Measurements from ENCODE around the gene RBM23. TPM values are rescaled to one million over a fixed set of nuclear protein-coding genes. Genes with fewer than 3 reads are reported as not detected.

RBM23 gene
- polyA plus RNA-seq, 3 donors, result 76.7 to 89.7 (median 85.7) TPM

- peaks cover 57 to 67% of the 10 kb centered on the region in 2 donors for H3K36me3 ChIP-seq (replicated peaks in 1 of 2; ENCODE audit: control insufficient read depth in 1 of 2, insufficient read depth in 2 of 2, low read length in 2 of 2)
- peaks cover 58 to 67% of the 10 kb centered on the region in 2 donors for H3K36me3 Mint-ChIP-seq
- peaks cover 31% of the 10 kb centered on the region for H3K4me1 Mint-ChIP-seq
Observed at GRCh38 chr14:22875748-22876319, 43.1 kb downstream of the RBM23 start.

DNA sequence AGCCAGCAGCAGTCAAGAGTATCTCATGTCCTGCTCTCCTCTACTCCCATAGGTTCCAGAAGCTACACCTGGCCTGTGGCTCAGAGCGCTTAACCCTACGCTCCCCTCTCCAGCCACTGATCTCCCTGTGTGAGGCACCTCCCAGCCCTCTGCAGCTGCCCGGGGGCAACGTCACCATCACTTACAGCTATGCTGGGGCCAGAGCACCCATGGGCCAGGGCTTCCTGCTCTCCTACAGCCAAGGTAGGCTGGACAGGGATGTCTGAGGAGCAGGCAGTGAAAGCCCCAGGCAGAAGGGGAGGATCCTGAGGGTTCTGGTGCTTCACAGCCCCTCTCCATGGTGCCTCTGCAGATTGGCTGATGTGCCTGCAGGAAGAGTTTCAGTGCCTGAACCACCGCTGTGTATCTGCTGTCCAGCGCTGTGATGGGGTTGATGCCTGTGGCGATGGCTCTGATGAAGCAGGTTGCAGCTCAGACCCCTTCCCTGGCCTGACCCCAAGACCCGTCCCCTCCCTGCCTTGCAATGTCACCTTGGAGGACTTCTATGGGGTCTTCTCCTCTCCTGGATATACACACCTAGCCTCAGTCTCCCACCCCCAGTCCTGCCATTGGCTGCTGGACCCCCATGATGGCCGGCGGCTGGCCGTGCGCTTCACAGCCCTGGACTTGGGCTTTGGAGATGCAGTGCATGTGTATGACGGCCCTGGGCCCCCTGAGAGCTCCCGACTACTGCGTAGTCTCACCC lies 43.8 kb downstream of the RBM23 start:
- no peak overlapping the region for H3K27ac ChIP-seq (ENCODE audit: low read depth in 1 of 2, low read length in 2 of 2)

More at GRCh38 chr14:22875748-22876319, 43.1 kb downstream of the RBM23 start:
- Mint-ChIP-seq H3K4me3 (no peak overlapping the region), H3K27ac (no peak overlapping the region), H3K27me3 (ENCODE audit: low read depth in 3 of 3) (peaks cover 0 to 4% (median 0%) of the 10 kb centered on the region in 3 donors), H3K9me3 (peaks cover 0 to 2% (median 0%) of the 10 kb centered on the region in 7 donors)
- Histone ChIP-seq H3K27ac (ENCODE audit: low read depth in 1 of 2, low read length in 2 of 2) (no peak overlapping the region), H3K27me3 (ENCODE audit: control insufficient read depth in 2 of 2, insufficient read depth in 2 of 2, low read length in 2 of 2) (no peaks in the 10 kb centered on the region), H3K4me3 (replicated peaks in 1 of 3; ENCODE audit: low read depth in 2 of 3, low read length in 3 of 3) (no peak overlapping the region), H2AFZ (ENCODE audit: insufficient read depth, low read depth, low read length, poor library complexity, severe bottlenecking) (no peak overlapping the region), H3K9ac (ENCODE audit: insufficient read depth, low read length, poor library complexity, severe bottlenecking) (no peak overlapping the region), H3K4me1 (ENCODE audit: control insufficient read depth in 1 of 2, insufficient read depth in 2 of 2, low read length in 2 of 2) (peaks cover 14 to 24% of the 10 kb centered on the region in 2 donors), H3K4me2 (replicated peaks; ENCODE audit: extremely low read depth, low read length, poor library complexity, severe bottlenecking) (no peak overlapping the region), H4K20me1 (ENCODE audit: insufficient read depth, low read length) (peaks cover 44% of the 10 kb centered on the region), H3K9me3 (replicated peaks in 1 of 2; ENCODE audit: control insufficient read depth in 1 of 2, insufficient read depth in 1 of 2, low read length in 2 of 2) (no peaks in the 10 kb centered on the region), H3K79me2 (ENCODE audit: insufficient read depth, low read length) (peaks cover 23% of the 10 kb centered on the region)
- 98% methylated on average over 20 of the region's 20 CpGs for WGBS (ENCODE audit: insufficient coverage)
- TF ChIP-seq, protein P1, sequence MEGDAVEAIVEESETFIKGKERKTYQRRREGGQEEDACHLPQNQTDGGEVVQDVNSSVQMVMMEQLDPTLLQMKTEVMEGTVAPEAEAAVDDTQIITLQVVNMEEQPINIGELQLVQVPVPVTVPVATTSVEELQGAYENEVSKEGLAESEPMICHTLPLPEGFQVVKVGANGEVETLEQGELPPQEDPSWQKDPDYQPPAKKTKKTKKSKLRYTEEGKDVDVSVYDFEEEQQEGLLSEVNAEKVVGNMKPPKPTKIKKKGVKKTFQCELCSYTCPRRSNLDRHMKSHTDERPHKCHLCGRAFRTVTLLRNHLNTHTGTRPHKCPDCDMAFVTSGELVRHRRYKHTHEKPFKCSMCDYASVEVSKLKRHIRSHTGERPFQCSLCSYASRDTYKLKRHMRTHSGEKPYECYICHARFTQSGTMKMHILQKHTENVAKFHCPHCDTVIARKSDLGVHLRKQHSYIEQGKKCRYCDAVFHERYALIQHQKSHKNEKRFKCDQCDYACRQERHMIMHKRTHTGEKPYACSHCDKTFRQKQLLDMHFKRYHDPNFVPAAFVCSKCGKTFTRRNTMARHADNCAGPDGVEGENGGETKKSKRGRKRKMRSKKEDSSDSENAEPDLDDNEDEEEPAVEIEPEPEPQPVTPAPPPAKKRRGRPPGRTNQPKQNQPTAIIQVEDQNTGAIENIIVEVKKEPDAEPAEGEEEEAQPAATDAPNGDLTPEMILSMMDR (IDR thresholded peaks at IDR 0.05), result no peak
- intact Hi-C loops (cut with micrococcal nuclease), result no loop called here
- DNase-seq, result no peak

More for the DNA sequence above, 43.8 kb downstream of the RBM23 start:
- Histone ChIP-seq H3K27me3 (ENCODE audit: control insufficient read depth in 2 of 2, insufficient read depth in 2 of 2, low read length in 2 of 2) (no peaks in the 10 kb centered on the region), H3K4me1 (ENCODE audit: control insufficient read depth in 1 of 2, insufficient read depth in 2 of 2, low read length in 2 of 2) (peaks cover 19 to 31% of the 10 kb centered on the region in 2 donors), H3K9ac (ENCODE audit: insufficient read depth, low read length, poor library complexity, severe bottlenecking) (no peak overlapping the region), H3K36me3 (replicated peaks in 1 of 2; ENCODE audit: control insufficient read depth in 1 of 2, insufficient read depth in 2 of 2, low read length in 2 of 2) (peaks cover 57 to 67% of the 10 kb centered on the region in 2 donors), H3K79me2 (ENCODE audit: insufficient read depth, low read length) (peaks cover 23% of the 10 kb centered on the region), H2AFZ (ENCODE audit: insufficient read depth, low read depth, low read length, poor library complexity, severe bottlenecking) (no peak overlapping the region), H4K20me1 (ENCODE audit: insufficient read depth, low read length) (peaks cover 44% of the 10 kb centered on the region), H3K9me3 (replicated peaks in 1 of 2; ENCODE audit: control insufficient read depth in 1 of 2, insufficient read depth in 1 of 2, low read length in 2 of 2) (no peaks in the 10 kb centered on the region), H3K4me2 (replicated peaks; ENCODE audit: extremely low read depth, low read length, poor library complexity, severe bottlenecking) (no peak overlapping the region), H3K4me3 (replicated peaks in 1 of 3; ENCODE audit: low read depth in 2 of 3, low read length in 3 of 3) (no peak overlapping the region)
- Mint-ChIP-seq H3K9me3 (peaks cover 0 to 2% (median 0%) of the 10 kb centered on the region in 7 donors), H3K36me3 (peaks cover 58 to 67% of the 10 kb centered on the region in 2 donors), H3K4me1 (peaks cover 36% of the 10 kb centered on the region), H3K27ac (no peak overlapping the region), H3K27me3 (ENCODE audit: low read depth in 3 of 3) (no peaks in the 10 kb centered on the region), H3K4me3 (no peak overlapping the region)
- TF ChIP-seq, protein P1 (IDR thresholded peaks at IDR 0.05), result no peak
- no peak for DNase-seq
- intact Hi-C loops (cut with micrococcal nuclease), result no loop called here
- over 99% methylated on average over 14 of the region's 15 CpGs for WGBS (ENCODE audit: insufficient coverage)

Data from CD14-positive monocyte (primary cell).